Left ventricle myocardium superior (tissue), 1 donor: ENCODE data around the gene KCNQ1. TPM values are rescaled to one million over a fixed set of nuclear protein-coding genes. Genes with fewer than 3 reads are reported as not detected.

Source experiments
- ATAC-seq: fragments of 200-7000 bp; cut with Tn5 transposase; one replicate; pipeline ENCODE4 v1.9.1; 2020; ENCODE audit warnings: mild to moderate bottlenecking, moderate library complexity
- DNase-seq: peaks from one replicate; pipeline ENCODE4 v3.0.0-alpha.2; 2020
- intact Hi-C: fragments of 100-400 bp; cut with micrococcal nuclease; formaldehyde crosslinking; loops from one replicate; pipeline ENCODE4 v1.11.0; 2022
- total RNA-seq: library from RNA; stranded (reverse); fragmentation: NEBNext Ultra II Directional; extraction: Animal tissue kit (Norgen Biotek cat#: 25700); gene quantifications from one replicate; pipeline ENCODE4 v1.2.1, GENCODE V29; 2021
- donor health status: DM: no; HTN: yes; CAD: no; lungs with severe emphysema.

KCNQ1 gene
- total RNA-seq, 1 donor from 2014 or later: 49.7 TPM

- no peak for DNase-seq
- ATAC-seq: no peak
These were observed 9.4 kb upstream of the KCNQ1 start for GRCh38 chr11:2435288-2436012.

GRCh38 chr11:2436013-2436520 is 8.7 kb upstream of the KCNQ1 start:
- DNase-seq: no peak
- intact Hi-C loops: no loop called here
- ATAC-seq: no peak

More at GRCh38 chr11:2435288-2436012, 9.4 kb upstream of the KCNQ1 start:
- intact Hi-C loops: no loop called here

- intact Hi-C loops: no loop called here
- ATAC-seq (no peak), DNase-seq (no peak)
These were observed 8.2 kb upstream of the KCNQ1 start for GRCh38 chr11:2436521-2437031.

GRCh38 chr11:2437516-2437915 is 7.3 kb upstream of the KCNQ1 start:
- intact Hi-C loops: no loop called here
- ATAC-seq: no peak
- no peak for DNase-seq

- no peak for ATAC-seq
- intact Hi-C loops: no loop called here
- DNase-seq: no peak
These were observed 5.0 kb upstream of the KCNQ1 start for GRCh38 chr11:2439820-2440219.

- ATAC-seq: no peak
- intact Hi-C loops: no loop called here
- peak; percentile 30 for DNase-seq
These were observed 4.2 kb upstream of the KCNQ1 start for GRCh38 chr11:2440646-2441045.

- no peak for ATAC-seq
- DNase-seq: no peak
- intact Hi-C loops: no loop called here
These were observed 3.6 kb upstream of the KCNQ1 start for GRCh38 chr11:2441171-2441570.

- DNase-seq (no peak), ATAC-seq (no peak)
- intact Hi-C loops: no loop called here
These were observed 2.2 kb upstream of the KCNQ1 start for GRCh38 chr11:2442589-2442988.

- intact Hi-C loops: no loop called here
- DNase-seq: no peak
- no peak for ATAC-seq
These were observed 1.4 kb upstream of the KCNQ1 start for GRCh38 chr11:2443406-2443805.

GRCh38 chr11:2443881-2444820 is 657 bp upstream of the KCNQ1 start, which contains the start of gene TRPM5:
TSS of gene TRPM5 (minus strand) at chr11:2444514. CDS start at chr11:2423036, 21,478 bp downstream.
- ATAC-seq: peak; percentile 14
- intact Hi-C loops: no loop called here
- peak; percentile 42 for DNase-seq

- intact Hi-C loops: no loop called here
- ATAC-seq (peak; percentile 23), DNase-seq (no peak)
These were observed 1.1 kb downstream of the KCNQ1 start for GRCh38 chr11:2445746-2446551.

GRCh38 chr11:2446590-2447252 is 1.9 kb downstream of the KCNQ1 start:
- ATAC-seq: no peak
- intact Hi-C loops: no loop called here
- DNase-seq: no peak

GRCh38 chr11:2447253-2447950 is 2.6 kb downstream of the KCNQ1 start:
- DNase-seq (no peak), ATAC-seq (no peak)
- intact Hi-C loops: no loop called here

GRCh38 chr11:2447951-2448650 is 3.3 kb downstream of the KCNQ1 start:
- intact Hi-C loops: no loop called here
- DNase-seq (no peak), ATAC-seq (no peak)

- ATAC-seq: peak; percentile 58
- intact Hi-C loops: no loop called here
These were observed 4.1 kb downstream of the KCNQ1 start for GRCh38 chr11:2448661-2449547.

GRCh38 chr11:2449548-2450320 is 4.9 kb downstream of the KCNQ1 start:
- DNase-seq: no peak
- intact Hi-C loops: no loop called here
- ATAC-seq: no peak

More at GRCh38 chr11:2448661-2449547, 4.1 kb downstream of the KCNQ1 start:
- DNase-seq: peak; percentile 62
